ENCODE data around the gene ZNF74.
A peak's percentile ranks its signal among the peaks of the same experiment; 100 is the strongest.
"Not testable (repeated sequence)": the region's sequence is repeated elsewhere in the genome, so short reads cannot be mapped to it uniquely, and the experiment has no call there.

The ZNF74 gene

DNA sequence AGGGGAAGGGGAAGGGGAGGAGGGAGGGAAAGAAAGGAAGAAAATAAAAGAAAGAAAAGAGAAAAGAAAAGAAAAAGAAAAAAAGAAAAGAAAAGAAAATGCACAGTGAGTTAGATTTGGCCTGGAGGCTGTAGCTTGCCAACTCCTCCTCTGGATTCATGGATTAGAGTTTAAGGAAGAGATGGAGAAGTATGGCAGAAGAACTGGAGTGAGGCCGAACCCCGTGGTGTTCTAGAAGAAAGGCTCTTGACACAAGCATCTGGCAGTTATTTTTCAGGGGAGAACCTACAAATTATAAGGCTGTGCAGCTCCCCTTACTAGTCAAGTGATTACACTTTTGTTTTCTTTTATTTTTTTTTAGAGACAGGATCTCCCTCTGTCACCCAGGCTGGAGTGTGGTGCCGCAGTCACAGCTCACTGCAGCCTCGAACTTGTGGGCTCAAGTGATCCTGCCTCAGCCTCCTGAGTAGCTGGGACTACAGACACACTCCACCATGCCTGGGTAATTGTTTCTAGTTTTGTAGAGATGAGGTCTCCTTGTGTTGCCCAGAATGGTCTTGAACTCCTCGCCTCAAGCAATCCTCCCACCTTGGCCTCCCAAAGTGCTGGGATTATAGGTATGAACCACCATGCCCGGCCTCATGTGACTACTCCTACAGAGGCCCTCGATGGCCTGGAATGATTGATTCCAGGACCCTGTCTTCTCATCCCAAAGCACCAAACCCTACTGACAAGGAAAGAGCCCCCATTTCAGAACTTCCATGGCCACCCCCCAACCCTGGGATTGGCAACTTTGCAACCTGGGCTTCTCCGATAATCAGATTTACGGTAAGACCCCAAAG is 19.5 kb downstream of the ZNF74 start:
- no peak overlapping the region for H3K27ac Mint-ChIP-seq
- no peak overlapping the region for H3K4me3 Mint-ChIP-seq
- no peaks in the 10 kb centered on the region for H3K36me3 Mint-ChIP-seq (ENCODE audit: low read depth)
- H3K4me1 Mint-ChIP-seq (ENCODE audit: low read depth): peaks cover 2% of the 10 kb centered on the region
- H3K27me3 Mint-ChIP-seq (ENCODE audit: low read depth): peaks cover 11% of the 10 kb centered on the region
- DNase-seq (ENCODE audit: low spot score): no peak
- no peaks in the 10 kb centered on the region for H3K9me3 Mint-ChIP-seq

DNA sequence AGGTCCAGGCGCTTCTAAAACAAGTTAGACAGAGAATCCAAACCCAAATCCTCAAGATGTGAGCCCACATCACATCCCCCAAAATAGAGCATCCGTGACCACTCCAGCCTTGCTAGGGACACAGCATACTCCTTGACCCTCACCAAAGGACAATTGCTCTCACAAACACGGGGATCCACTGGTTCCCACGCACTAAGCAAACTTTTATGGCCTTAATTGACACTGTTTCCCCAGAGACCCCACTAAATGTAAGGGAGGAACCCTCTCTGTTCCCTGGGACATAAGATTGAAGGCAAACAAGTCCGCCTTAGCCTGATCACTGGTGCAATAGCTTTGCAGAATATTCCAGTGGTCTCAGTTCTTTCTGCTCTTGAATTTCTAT is 20.1 kb downstream of the ZNF74 start:
- DNase-seq (ENCODE audit: low spot score): no peak
- Mint-ChIP-seq H3K36me3 (ENCODE audit: low read depth) (no peaks in the 10 kb centered on the region), H3K9me3 (no peaks in the 10 kb centered on the region), H3K27ac (no peak overlapping the region), H3K4me1 (ENCODE audit: low read depth) (peaks cover 4% of the 10 kb centered on the region), H3K27me3 (ENCODE audit: low read depth) (peaks cover 11% of the 10 kb centered on the region), H3K4me3 (no peak overlapping the region)

GRCh38 chr22:20414450-20414849 is 20.5 kb downstream of the ZNF74 start:
- peaks cover 4% of the 10 kb centered on the region for H3K4me1 Mint-ChIP-seq (ENCODE audit: low read depth)
- no peak for DNase-seq (ENCODE audit: low spot score)
- no peak overlapping the region for H3K4me3 Mint-ChIP-seq
- no peaks in the 10 kb centered on the region for H3K9me3 Mint-ChIP-seq
- H3K27me3 Mint-ChIP-seq (ENCODE audit: low read depth): peaks cover 11% of the 10 kb centered on the region
- no peak overlapping the region for H3K27ac Mint-ChIP-seq
- H3K36me3 Mint-ChIP-seq (ENCODE audit: low read depth): no peaks in the 10 kb centered on the region

GRCh38 chr22:20415241-20415640 is 21.3 kb downstream of the ZNF74 start:
- not testable (repeated sequence) for H3K4me1 Mint-ChIP-seq (ENCODE audit: low read depth); DNase-seq (ENCODE audit: low spot score); H3K27ac Mint-ChIP-seq; H3K36me3 Mint-ChIP-seq (ENCODE audit: low read depth); H3K4me3 Mint-ChIP-seq; H3K9me3 Mint-ChIP-seq
- peaks cover 11% of the 10 kb centered on the region for H3K27me3 Mint-ChIP-seq (ENCODE audit: low read depth)

- not testable (repeated sequence) for H3K4me1 Mint-ChIP-seq (ENCODE audit: low read depth); H3K9me3 Mint-ChIP-seq; H3K36me3 Mint-ChIP-seq (ENCODE audit: low read depth); DNase-seq (ENCODE audit: low spot score); H3K4me3 Mint-ChIP-seq; H3K27ac Mint-ChIP-seq
- peaks cover 11% of the 10 kb centered on the region for H3K27me3 Mint-ChIP-seq (ENCODE audit: low read depth)
These were observed 21.7 kb downstream of the ZNF74 start for GRCh38 chr22:20415699-20416098.

GRCh38 chr22:20418211-20418788 is 24.3 kb downstream of the ZNF74 start:
- no peaks in the 10 kb centered on the region for H3K36me3 Mint-ChIP-seq (ENCODE audit: low read depth)
- peaks cover 9% of the 10 kb centered on the region for H3K27me3 Mint-ChIP-seq (ENCODE audit: low read depth)
- H3K4me3 Mint-ChIP-seq: peak overlapping the region; percentile 51
- no peak overlapping the region for H3K27ac Mint-ChIP-seq
- peak; percentile 63 for DNase-seq (ENCODE audit: low spot score)
- peaks cover 2% of the 10 kb centered on the region for H3K4me1 Mint-ChIP-seq (ENCODE audit: low read depth)
- H3K9me3 Mint-ChIP-seq: no peaks in the 10 kb centered on the region

DNA sequence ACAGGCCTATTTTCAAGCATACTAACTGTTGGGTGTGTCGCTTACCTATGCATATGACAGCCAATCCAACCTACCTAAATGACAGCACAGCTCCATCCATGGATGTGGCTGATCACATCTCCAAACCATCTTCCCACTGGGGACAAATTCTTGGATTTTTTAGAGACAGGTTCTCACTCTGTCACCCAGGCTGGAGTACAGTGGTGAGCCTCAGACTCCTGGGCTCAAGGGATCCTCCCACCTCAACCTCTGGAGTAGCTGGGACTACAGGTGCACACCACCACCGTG is 25.7 kb downstream of the ZNF74 start:
- Mint-ChIP-seq H3K9me3 (no peaks in the 10 kb centered on the region), H3K27ac (no peak overlapping the region), H3K4me3 (no peak overlapping the region), H3K36me3 (ENCODE audit: low read depth) (peaks cover 1% of the 10 kb centered on the region), H3K4me1 (ENCODE audit: low read depth) (peaks cover 2% of the 10 kb centered on the region), H3K27me3 (ENCODE audit: low read depth) (peaks cover 15% of the 10 kb centered on the region)
- DNase-seq (ENCODE audit: low spot score): no peak

DNA sequence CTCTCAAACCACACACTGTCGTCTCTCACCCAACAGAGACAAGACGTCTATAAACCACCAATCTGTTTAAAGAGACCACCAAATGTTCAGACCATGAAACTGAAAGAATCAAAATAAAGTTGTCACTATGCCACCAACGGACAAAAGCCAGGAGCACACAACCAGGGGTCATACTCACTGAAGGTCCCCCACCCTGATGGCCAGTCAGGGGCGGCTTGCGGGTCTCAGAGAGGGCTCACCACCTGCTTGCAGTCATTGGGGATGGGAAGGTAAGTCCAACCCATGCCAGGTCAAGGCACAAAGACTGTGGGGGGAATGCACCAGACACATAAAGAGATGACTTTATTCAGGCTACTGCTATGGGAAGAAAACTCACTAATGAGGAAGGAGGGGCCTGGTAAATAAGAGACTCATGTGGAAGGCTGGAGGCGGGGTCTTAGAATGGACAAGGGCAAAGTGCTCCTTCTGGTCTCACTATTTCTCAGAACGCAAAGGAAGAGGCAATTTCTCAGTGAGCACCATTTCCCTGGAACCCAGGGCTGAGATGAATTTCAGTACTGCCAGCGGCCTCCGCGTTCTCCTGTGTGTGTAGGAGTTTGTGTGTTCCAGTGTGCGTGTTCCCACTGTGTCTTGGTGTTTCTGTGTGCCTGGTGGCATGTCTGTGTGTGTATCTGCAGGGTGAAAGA is 26.3 kb downstream of the ZNF74 start:
- H3K27ac Mint-ChIP-seq: no peak overlapping the region
- no peak overlapping the region for H3K4me3 Mint-ChIP-seq
- H3K27me3 Mint-ChIP-seq (ENCODE audit: low read depth): peaks cover 17% of the 10 kb centered on the region
- DNase-seq (ENCODE audit: low spot score): no peak
- peaks cover 2% of the 10 kb centered on the region for H3K4me1 Mint-ChIP-seq (ENCODE audit: low read depth)
- no peaks in the 10 kb centered on the region for H3K9me3 Mint-ChIP-seq
- H3K36me3 Mint-ChIP-seq (ENCODE audit: low read depth): peaks cover 1% of the 10 kb centered on the region

DNA sequence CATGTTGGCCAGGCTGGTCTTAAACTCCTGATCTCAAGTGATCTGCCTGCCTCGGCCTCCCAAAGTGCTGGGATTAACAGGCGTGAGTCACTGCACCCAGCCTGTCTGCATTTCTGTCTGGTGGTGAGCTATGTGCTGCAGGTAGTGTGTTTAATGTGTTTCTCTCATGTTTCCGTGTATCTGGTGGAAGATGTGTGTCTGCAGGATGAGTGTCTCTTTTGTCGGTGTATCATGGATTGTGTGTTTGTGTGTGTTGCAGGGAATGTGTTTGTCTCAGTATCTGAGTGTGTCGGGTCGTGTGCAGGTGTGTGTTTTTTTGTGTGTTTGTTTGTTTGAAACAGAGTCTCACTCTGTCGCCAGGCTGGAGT is 27.5 kb downstream of the ZNF74 start:
- Mint-ChIP-seq H3K4me1 (ENCODE audit: low read depth) (peaks cover 2% of the 10 kb centered on the region), H3K9me3 (no peaks in the 10 kb centered on the region), H3K27ac (no peak overlapping the region)

GRCh38 chr22:20422271-20423007 is 28.5 kb downstream of the ZNF74 start:
- peaks cover 22% of the 10 kb centered on the region for H3K27me3 Mint-ChIP-seq (ENCODE audit: low read depth)
- H3K9me3 Mint-ChIP-seq: no peaks in the 10 kb centered on the region
- H3K27ac Mint-ChIP-seq: no peak overlapping the region
- no peak overlapping the region for H3K4me3 Mint-ChIP-seq
- H3K36me3 Mint-ChIP-seq (ENCODE audit: low read depth): peaks cover 1% of the 10 kb centered on the region
- peaks cover 2% of the 10 kb centered on the region for H3K4me1 Mint-ChIP-seq (ENCODE audit: low read depth)
- no peak for DNase-seq (ENCODE audit: low spot score)

More for the DNA sequence above, 27.5 kb downstream of the ZNF74 start:
- no peak overlapping the region for H3K4me3 Mint-ChIP-seq
- H3K27me3 Mint-ChIP-seq (ENCODE audit: low read depth): peaks cover 13% of the 10 kb centered on the region
- no peak for DNase-seq (ENCODE audit: low spot score)
- H3K36me3 Mint-ChIP-seq (ENCODE audit: low read depth): peaks cover 1% of the 10 kb centered on the region

DNA sequence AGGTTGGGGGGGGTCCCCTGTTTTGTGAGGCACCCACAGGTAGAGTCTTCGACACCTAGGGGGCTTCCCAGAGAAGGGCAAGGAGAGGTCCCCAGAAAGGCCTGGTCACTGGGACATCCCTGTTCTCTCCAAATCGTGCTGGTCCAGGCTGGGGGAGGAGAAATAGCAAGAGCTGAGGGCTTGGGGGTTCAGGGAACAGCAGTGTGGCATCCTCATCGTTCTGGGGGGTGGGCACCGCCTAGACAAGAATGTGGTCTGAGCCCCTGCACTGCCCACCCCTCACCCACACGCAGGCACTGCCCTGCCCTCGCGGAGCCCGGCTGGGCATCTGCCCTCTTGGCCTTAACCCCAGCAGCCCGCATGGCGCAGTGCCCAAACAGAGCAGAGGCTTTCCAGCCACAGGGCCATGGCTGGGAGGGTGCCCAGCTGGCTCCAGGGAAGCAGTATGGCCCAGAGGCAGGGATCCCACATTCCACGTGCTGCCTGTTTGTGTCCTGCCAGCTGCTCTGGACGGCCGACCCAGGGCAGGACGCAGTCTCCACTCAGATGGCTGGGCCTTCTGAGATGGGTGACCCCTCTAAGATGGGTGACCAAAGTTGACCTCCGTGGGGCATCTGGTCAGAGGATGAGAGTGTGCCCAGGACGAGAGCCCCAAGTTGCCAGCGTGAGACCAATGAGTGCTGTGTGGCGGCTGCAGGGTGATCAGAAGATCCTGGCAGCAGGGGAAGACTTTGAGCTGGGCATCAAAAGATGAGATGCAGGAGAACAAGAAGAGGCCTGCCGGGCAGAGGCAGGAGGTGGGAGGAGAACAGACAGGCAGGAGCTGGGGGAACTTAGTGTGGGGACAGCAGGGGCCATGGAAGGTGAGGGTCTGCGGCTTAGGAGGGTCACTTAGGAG is 29.3 kb downstream of the ZNF74 start:
- H3K27me3 Mint-ChIP-seq (ENCODE audit: low read depth): peaks cover 27% of the 10 kb centered on the region
- no peak overlapping the region for H3K4me3 Mint-ChIP-seq
- no peak overlapping the region for H3K27ac Mint-ChIP-seq
- no peaks in the 10 kb centered on the region for H3K9me3 Mint-ChIP-seq
- peaks cover 1% of the 10 kb centered on the region for H3K36me3 Mint-ChIP-seq (ENCODE audit: low read depth)
- DNase-seq (ENCODE audit: low spot score): no peak
- peaks cover 2% of the 10 kb centered on the region for H3K4me1 Mint-ChIP-seq (ENCODE audit: low read depth)

- H3K9me3 Mint-ChIP-seq: no peaks in the 10 kb centered on the region
- H3K27me3 Mint-ChIP-seq (ENCODE audit: low read depth): peaks cover 34% of the 10 kb centered on the region
- no peak overlapping the region for H3K27ac Mint-ChIP-seq
- H3K36me3 Mint-ChIP-seq (ENCODE audit: low read depth): peaks cover 2% of the 10 kb centered on the region
- peaks cover 3% of the 10 kb centered on the region for H3K4me1 Mint-ChIP-seq (ENCODE audit: low read depth)
- no peak for DNase-seq (ENCODE audit: low spot score)
- no peak overlapping the region for H3K4me3 Mint-ChIP-seq
These were observed 30.1 kb downstream of the ZNF74 start for GRCh38 chr22:20423906-20424551.

GRCh38 chr22:20424568-20424931 is 30.6 kb downstream of the ZNF74 start:
- H3K4me3 Mint-ChIP-seq: no peak overlapping the region

More at GRCh38 chr22:20424568-20424931, 30.6 kb downstream of the ZNF74 start:
- no peaks in the 10 kb centered on the region for H3K9me3 Mint-ChIP-seq
- H3K36me3 Mint-ChIP-seq (ENCODE audit: low read depth): peaks cover 3% of the 10 kb centered on the region
- peaks cover 35% of the 10 kb centered on the region for H3K27me3 Mint-ChIP-seq (ENCODE audit: low read depth)
- peaks cover 4% of the 10 kb centered on the region for H3K4me1 Mint-ChIP-seq (ENCODE audit: low read depth)
- no peak for DNase-seq (ENCODE audit: low spot score)
- H3K27ac Mint-ChIP-seq: no peak overlapping the region
